K562 (cell line): ENCODE measurements around the gene POLR3GL. TPM values are rescaled to one million over a fixed set of nuclear protein-coding genes. Genes with fewer than 3 reads are reported as not detected.

Experiments
- ARID1B ChIP-seq: fragments of 450-650 bp; IDR thresholded peaks from 2 replicates; pipeline ENCODE4 v1.6.1; 2016; ENCODE audit warnings: antibody characterized with exemption, mild to moderate bottlenecking, inconsistent platforms
- EHMT2 ChIP-seq: fragments of 450-650 bp; IDR thresholded peaks from 2 replicates; pipeline ENCODE4 v1.6.1; 2018; ENCODE audit warnings: antibody characterized with exemption
- ELF1 ChIP-seq: fragments of 200-800 bp; sonication (Bioruptor generic); IDR thresholded peaks from 2 replicates; pipeline ENCODE4 v1.6.1; 2016; ENCODE audit warnings: missing genetic modification characterization, missing compliant biosample characterization
- GABPB1 ChIP-seq: sonication (generic); formaldehyde crosslinking; IDR thresholded peaks from 2 replicates; pipeline ENCODE4 v1.8.0; 2022; ENCODE audit warnings: mild to moderate bottlenecking, missing genetic modification reagents
- GATAD2A ChIP-seq: fragments of 450-650 bp; IDR thresholded peaks from 2 replicates; pipeline ENCODE4 v1.6.1; 2017
- PML ChIP-seq: IDR thresholded peaks from 2 replicates; pipeline ENCODE4 v1.6.1; 2012; ENCODE audit warnings: low read length, inconsistent platforms
- TFE3 ChIP-seq: fragments of 450-650 bp; formaldehyde crosslinking; IDR thresholded peaks from 2 replicates; pipeline ENCODE4 v1.4.0; 2020; ENCODE audit warnings: mild to moderate bottlenecking, mixed read lengths
- ZBTB5 ChIP-seq: fragments of 450-650 bp; IDR thresholded peaks from 2 replicates; pipeline ENCODE4 v1.6.1; 2017; ENCODE audit warnings: antibody characterized with exemption
- ZNF124 ChIP-seq: sonication (generic); formaldehyde crosslinking; IDR thresholded peaks from 2 replicates; pipeline ENCODE4 v1.8.1; 2022; ENCODE audit warnings: missing genetic modification reagents
- polyA plus RNA-seq, 8 experiments: library from polyadenylated mRNA; depleted of rRNA in 4 of 8; stranded (reverse) in 5 of 8; unstranded in 3 of 8; fragments of >200 nt; fragmentation: Nextera tagmentation in 2 of 8; fragmentation: Illumina TruSeq in 1 of 8; extraction: Ambion mirVana in 2 of 8; extraction: Trizol in 1 of 8; gene quantifications; 2 replicates each; pipeline versions ENCODE4 v1.2.1 to v1.2.3, GENCODE V29; 2011 to 2014; ENCODE audit warnings: inconsistent platforms in 1 of 8, missing spikeins in 1 of 8
- total RNA-seq, 7 experiments: library from RNA; depleted of rRNA in 6 of 7; stranded (reverse); fragments of >200 nt in 6 of 7; fragmentation: Illumina TruSeq in 2 of 7; extraction: Trizol in 2 of 7; gene quantifications; 2 replicates each; pipeline versions ENCODE4 v1.2.1 to v1.2.3, GENCODE V29; 2011 to 2021; ENCODE audit warnings: low replicate concordance in 1 of 7
- TF ChIP-seq, protein P1 (sequence below): sonication (generic); formaldehyde crosslinking; IDR thresholded peaks from 2 replicates; pipeline ENCODE4 v1.8.0; 2023; ENCODE audit warnings: missing genetic modification reagents, mild to moderate bottlenecking, borderline replicate concordance
- TF ChIP-seq, protein P2 (sequence below): sonication (generic); formaldehyde crosslinking; IDR thresholded peaks from 2 replicates; pipeline ENCODE4 v1.8.0; 2022; ENCODE audit warnings: mild to moderate bottlenecking, missing genetic modification reagents
- TF ChIP-seq, protein P3 (sequence below), 2 experiments: fragments of 450-650 bp; IDR thresholded peaks; 2 replicates each; pipeline ENCODE4 v1.6.1; 2018; ENCODE audit warnings: mild to moderate bottlenecking in 2 of 2, low read depth in 1 of 2; ENCODE audit not compliant: partially characterized antibody in 2 of 2

Gene POLR3GL
- total and polyA plus RNA-seq, 9 of the 15 experiments (the other 6 are each of a cell fraction or from before 2014, with no cell fraction given), result 14.6 to 48.4 (median 38.2) TPM

DNA sequence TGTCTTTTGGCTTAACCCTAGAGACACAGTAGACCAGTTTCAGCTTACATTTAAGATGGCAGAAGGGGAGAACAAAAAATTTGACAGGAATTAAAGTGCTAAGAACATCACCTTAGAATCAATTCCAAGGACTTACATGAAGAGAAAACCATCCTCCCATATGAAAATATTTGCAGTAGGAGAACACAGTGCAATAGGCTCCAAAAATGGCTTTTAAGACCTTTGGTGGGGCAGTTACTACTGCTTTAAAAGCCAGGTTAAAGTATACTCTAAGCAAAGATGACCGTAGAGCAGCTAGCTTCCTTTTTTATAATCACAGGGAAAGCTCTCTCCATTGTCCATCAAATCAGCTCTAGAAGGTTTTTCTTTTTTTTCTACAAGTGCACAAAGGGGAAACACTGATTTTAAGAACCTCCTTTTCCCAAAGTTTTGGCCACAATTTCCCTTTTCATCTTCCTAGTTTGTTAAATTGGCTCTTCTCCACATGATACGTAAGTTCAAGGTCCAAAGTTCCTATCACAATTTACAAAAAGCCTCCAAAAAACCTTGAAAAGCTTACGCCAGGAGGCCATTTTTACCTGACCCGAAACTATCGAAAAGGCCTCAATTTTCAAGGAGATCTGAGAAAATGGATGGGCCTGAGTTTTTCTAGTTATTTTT lies 28.6 kb downstream of the POLR3GL start (continued):
- TF ChIP-seq, protein P1, sequence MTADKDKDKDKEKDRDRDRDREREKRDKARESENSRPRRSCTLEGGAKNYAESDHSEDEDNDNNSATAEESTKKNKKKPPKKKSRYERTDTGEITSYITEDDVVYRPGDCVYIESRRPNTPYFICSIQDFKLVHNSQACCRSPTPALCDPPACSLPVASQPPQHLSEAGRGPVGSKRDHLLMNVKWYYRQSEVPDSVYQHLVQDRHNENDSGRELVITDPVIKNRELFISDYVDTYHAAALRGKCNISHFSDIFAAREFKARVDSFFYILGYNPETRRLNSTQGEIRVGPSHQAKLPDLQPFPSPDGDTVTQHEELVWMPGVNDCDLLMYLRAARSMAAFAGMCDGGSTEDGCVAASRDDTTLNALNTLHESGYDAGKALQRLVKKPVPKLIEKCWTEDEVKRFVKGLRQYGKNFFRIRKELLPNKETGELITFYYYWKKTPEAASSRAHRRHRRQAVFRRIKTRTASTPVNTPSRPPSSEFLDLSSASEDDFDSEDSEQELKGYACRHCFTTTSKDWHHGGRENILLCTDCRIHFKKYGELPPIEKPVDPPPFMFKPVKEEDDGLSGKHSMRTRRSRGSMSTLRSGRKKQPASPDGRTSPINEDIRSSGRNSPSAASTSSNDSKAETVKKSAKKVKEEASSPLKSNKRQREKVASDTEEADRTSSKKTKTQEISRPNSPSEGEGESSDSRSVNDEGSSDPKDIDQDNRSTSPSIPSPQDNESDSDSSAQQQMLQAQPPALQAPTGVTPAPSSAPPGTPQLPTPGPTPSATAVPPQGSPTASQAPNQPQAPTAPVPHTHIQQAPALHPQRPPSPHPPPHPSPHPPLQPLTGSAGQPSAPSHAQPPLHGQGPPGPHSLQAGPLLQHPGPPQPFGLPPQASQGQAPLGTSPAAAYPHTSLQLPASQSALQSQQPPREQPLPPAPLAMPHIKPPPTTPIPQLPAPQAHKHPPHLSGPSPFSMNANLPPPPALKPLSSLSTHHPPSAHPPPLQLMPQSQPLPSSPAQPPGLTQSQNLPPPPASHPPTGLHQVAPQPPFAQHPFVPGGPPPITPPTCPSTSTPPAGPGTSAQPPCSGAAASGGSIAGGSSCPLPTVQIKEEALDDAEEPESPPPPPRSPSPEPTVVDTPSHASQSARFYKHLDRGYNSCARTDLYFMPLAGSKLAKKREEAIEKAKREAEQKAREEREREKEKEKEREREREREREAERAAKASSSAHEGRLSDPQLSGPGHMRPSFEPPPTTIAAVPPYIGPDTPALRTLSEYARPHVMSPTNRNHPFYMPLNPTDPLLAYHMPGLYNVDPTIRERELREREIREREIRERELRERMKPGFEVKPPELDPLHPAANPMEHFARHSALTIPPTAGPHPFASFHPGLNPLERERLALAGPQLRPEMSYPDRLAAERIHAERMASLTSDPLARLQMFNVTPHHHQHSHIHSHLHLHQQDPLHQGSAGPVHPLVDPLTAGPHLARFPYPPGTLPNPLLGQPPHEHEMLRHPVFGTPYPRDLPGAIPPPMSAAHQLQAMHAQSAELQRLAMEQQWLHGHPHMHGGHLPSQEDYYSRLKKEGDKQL (CRISPR knock-in tag), result no peak
- 0 out of 2 replicates have a peak, but pooled peaks have one; percentile 13 for TF ChIP-seq ELF1 (tag)
- no peak for TF ChIP-seq GABPB1
- no peak for TF ChIP-seq EHMT2
- TF ChIP-seq PML, result 0 out of 2 replicates have a peak, but pooled peaks have one; percentile 10
- TF ChIP-seq, protein P2, sequence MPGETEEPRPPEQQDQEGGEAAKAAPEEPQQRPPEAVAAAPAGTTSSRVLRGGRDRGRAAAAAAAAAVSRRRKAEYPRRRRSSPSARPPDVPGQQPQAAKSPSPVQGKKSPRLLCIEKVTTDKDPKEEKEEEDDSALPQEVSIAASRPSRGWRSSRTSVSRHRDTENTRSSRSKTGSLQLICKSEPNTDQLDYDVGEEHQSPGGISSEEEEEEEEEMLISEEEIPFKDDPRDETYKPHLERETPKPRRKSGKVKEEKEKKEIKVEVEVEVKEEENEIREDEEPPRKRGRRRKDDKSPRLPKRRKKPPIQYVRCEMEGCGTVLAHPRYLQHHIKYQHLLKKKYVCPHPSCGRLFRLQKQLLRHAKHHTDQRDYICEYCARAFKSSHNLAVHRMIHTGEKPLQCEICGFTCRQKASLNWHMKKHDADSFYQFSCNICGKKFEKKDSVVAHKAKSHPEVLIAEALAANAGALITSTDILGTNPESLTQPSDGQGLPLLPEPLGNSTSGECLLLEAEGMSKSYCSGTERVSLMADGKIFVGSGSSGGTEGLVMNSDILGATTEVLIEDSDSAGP (CRISPR knock-in tag), result no peak
- TF ChIP-seq ZNF124 (CRISPR knock-in tag), result no peak
- no peak for TF ChIP-seq ARID1B
- no peak for TF ChIP-seq TFE3 (CRISPR knock-in tag)
- TF ChIP-seq ZBTB5, result no peak
- no peak for TF ChIP-seq GATAD2A
- TF ChIP-seq, protein P3, sequence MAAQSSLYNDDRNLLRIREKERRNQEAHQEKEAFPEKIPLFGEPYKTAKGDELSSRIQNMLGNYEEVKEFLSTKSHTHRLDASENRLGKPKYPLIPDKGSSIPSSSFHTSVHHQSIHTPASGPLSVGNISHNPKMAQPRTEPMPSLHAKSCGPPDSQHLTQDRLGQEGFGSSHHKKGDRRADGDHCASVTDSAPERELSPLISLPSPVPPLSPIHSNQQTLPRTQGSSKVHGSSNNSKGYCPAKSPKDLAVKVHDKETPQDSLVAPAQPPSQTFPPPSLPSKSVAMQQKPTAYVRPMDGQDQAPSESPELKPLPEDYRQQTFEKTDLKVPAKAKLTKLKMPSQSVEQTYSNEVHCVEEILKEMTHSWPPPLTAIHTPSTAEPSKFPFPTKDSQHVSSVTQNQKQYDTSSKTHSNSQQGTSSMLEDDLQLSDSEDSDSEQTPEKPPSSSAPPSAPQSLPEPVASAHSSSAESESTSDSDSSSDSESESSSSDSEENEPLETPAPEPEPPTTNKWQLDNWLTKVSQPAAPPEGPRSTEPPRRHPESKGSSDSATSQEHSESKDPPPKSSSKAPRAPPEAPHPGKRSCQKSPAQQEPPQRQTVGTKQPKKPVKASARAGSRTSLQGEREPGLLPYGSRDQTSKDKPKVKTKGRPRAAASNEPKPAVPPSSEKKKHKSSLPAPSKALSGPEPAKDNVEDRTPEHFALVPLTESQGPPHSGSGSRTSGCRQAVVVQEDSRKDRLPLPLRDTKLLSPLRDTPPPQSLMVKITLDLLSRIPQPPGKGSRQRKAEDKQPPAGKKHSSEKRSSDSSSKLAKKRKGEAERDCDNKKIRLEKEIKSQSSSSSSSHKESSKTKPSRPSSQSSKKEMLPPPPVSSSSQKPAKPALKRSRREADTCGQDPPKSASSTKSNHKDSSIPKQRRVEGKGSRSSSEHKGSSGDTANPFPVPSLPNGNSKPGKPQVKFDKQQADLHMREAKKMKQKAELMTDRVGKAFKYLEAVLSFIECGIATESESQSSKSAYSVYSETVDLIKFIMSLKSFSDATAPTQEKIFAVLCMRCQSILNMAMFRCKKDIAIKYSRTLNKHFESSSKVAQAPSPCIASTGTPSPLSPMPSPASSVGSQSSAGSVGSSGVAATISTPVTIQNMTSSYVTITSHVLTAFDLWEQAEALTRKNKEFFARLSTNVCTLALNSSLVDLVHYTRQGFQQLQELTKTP (IDR thresholded peaks at IDR 0.05; ENCODE audit: low read depth in 1 of 2, partially characterized antibody in 2 of 2), result no peak
